Stomach (tissue), 9 donors: ENCODE measurements around the gene MREG. TPM values are rescaled to one million over a fixed set of nuclear protein-coding genes. Genes with fewer than 3 reads are reported as not detected.

Experiments
- DNase-seq, 2 donors: peaks; one replicate each; pipeline versions ENCODE4 v3.0.0 to v3.0.0-alpha.2; 2013 to 2019
- H3K27ac ChIP-seq, 5 donors: fragments of 200-600 bp in 4 of 5; sonication (generic) in 4 of 5; one replicate each; pipeline ENCODE4 v1.5.1; 2013 to 2019; ENCODE audit warnings: mild to moderate bottlenecking in 1 of 5, moderate library complexity in 1 of 5
- H3K27me3 ChIP-seq, 3 donors: fragments of 200-600 bp; sonication (generic); one replicate each; pipeline ENCODE4 v1.5.1; 2017 to 2019; ENCODE audit warnings: mixed run types in 1 of 3
- H3K36me3 ChIP-seq, 4 donors: fragments of 200-600 bp; sonication (generic); 1 replicate in 3 of 4; 2 replicates in 1 of 4; pipeline ENCODE4 v1.5.1; 2016 to 2019
- H3K4me1 ChIP-seq, 4 donors: fragments of 200-600 bp; sonication (generic); one replicate each; pipeline ENCODE4 v1.5.1; 2016 to 2019
- H3K4me3 ChIP-seq, 4 donors: fragments of 200-600 bp; sonication (generic) in 3 of 4; one replicate each; pipeline ENCODE4 v1.5.1; 2016 to 2019; ENCODE audit warnings: mild to moderate bottlenecking in 1 of 4
- H3K9me3 ChIP-seq, 4 donors: fragments of 200-600 bp; sonication (generic); one replicate each; pipeline ENCODE4 v1.5.1; 2016 to 2019
- EP300 ChIP-seq: sonication (generic); formaldehyde crosslinking; IDR thresholded peaks from one replicate; pipeline ENCODE4 v1.6.1; 2017; ENCODE audit warnings: antibody characterized with exemption
- POLR2A ChIP-seq, 4 donors: fragments of 450-650 bp; IDR thresholded peaks; one replicate each; pipeline ENCODE4 v1.6.1; 2016; ENCODE audit warnings: antibody characterized with exemption in 4 of 4, control low read depth in 2 of 4, mild to moderate bottlenecking in 1 of 4, moderate library complexity in 1 of 4
- POLR2AphosphoS5 ChIP-seq, 3 donors: sonication (generic); formaldehyde crosslinking; IDR thresholded peaks; one replicate each; pipeline ENCODE4 v1.6.1; 2016; ENCODE audit warnings: antibody characterized with exemption in 3 of 3
- WGBS, 5 donors: extraction: QIAGEN DNeasy Blood & Tissue Kit in 3 of 5; methylation state at CpG; one replicate each; pipeline versions ENCODE4 v1.1.5 to v1.1.7; 2013 to 2018; 5-methylcytosine and 5-hydroxymethylcytosine counted together
- intact Hi-C: fragments of 100-400 bp; cut with DNase I; formaldehyde crosslinking; loops from one replicate; pipeline ENCODE4 v1.15.1; 2023; ENCODE audit warnings: low total_unique reads
- polyA plus RNA-seq, 3 donors: library from polyadenylated mRNA; stranded (reverse); fragments of 200-250 nt; gene quantifications; one replicate each; pipeline ENCODE4 v1.2.3, GENCODE V29; 2013
- total RNA-seq, 5 donors: library from RNA; depleted of rRNA; stranded (reverse); fragments of >200 nt; gene quantifications; one replicate each; pipeline versions ENCODE4 v1.1.0 to v1.2.3, GENCODE V29; 2014 to 2016
- TF ChIP-seq, protein P1 (sequence below), 7 experiments: fragments of 450-650 bp in 4 of 7; fragments of 200-600 bp in 3 of 7; sonication (generic) in 3 of 7; IDR thresholded peaks; one replicate each; pipeline ENCODE4 v1.5.1; 2016 to 2019; ENCODE audit warnings: antibody characterized with exemption in 7 of 7, control low read depth in 2 of 7, mild to moderate bottlenecking in 1 of 7
- donor health status: healthy with polysubstance abuse.
- donor health status: Bipolar disorder and iron deficiency.
- donor health status: healthy.

MREG gene
- total and polyA plus RNA-seq, 8 donors = 2.2 to 21.7 (median 4.6) TPM

DNA sequence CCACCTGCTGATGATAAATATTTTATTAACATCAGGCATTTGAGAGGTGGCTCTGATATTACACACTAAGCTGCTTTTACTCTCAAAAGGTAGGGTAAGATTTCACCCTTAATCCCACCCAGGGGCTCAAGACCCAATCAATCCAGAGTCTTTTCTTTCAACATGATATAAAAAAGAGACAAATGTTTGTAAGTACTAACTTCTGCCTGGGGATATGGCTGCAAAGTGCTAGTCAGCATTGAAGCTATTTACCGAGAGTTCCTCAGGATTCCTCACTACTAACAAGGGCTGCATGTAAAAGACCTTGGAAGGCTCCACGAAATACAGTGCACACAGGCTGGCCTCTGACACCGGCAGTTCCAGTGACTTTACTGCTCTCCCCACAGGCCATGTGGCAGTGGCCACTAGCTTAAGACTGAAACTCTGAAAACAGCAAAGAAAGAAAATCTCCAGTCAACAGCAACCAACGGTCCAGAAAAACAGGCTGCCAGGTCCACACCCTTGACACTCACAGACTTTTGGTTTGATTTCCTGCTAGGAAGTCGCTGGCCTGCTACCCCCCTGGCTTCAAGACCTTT, 11.2 kb downstream of the MREG start:
- intact Hi-C loops = no loop called here
- no peaks in the 10 kb centered on the region for H3K9me3 ChIP-seq
- H3K4me1 ChIP-seq = peaks cover 0 to 8% (median 2%) of the 10 kb centered on the region in 4 donors
- 35 to 46% (median 38%) methylated on average over 5 of the region's 5 CpGs for WGBS, 5 donors
- DNase-seq = no peak
- no peak overlapping the region for H3K4me3 ChIP-seq
- no peak overlapping the region for H3K27ac ChIP-seq
- no peaks in the 10 kb centered on the region for H3K27me3 ChIP-seq
- TF ChIP-seq, protein P1, sequence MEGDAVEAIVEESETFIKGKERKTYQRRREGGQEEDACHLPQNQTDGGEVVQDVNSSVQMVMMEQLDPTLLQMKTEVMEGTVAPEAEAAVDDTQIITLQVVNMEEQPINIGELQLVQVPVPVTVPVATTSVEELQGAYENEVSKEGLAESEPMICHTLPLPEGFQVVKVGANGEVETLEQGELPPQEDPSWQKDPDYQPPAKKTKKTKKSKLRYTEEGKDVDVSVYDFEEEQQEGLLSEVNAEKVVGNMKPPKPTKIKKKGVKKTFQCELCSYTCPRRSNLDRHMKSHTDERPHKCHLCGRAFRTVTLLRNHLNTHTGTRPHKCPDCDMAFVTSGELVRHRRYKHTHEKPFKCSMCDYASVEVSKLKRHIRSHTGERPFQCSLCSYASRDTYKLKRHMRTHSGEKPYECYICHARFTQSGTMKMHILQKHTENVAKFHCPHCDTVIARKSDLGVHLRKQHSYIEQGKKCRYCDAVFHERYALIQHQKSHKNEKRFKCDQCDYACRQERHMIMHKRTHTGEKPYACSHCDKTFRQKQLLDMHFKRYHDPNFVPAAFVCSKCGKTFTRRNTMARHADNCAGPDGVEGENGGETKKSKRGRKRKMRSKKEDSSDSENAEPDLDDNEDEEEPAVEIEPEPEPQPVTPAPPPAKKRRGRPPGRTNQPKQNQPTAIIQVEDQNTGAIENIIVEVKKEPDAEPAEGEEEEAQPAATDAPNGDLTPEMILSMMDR (IDR thresholded peaks at IDR 0.05) = no peak
- TF ChIP-seq POLR2AphosphoS5 (IDR thresholded peaks at IDR 0.05) = no peak
- no peak for TF ChIP-seq POLR2A (IDR thresholded peaks at IDR 0.05)
- TF ChIP-seq EP300 = no peak
- H3K36me3 ChIP-seq = peaks cover 0 to 7% (median 6%) of the 10 kb centered on the region in 4 donors

DNA sequence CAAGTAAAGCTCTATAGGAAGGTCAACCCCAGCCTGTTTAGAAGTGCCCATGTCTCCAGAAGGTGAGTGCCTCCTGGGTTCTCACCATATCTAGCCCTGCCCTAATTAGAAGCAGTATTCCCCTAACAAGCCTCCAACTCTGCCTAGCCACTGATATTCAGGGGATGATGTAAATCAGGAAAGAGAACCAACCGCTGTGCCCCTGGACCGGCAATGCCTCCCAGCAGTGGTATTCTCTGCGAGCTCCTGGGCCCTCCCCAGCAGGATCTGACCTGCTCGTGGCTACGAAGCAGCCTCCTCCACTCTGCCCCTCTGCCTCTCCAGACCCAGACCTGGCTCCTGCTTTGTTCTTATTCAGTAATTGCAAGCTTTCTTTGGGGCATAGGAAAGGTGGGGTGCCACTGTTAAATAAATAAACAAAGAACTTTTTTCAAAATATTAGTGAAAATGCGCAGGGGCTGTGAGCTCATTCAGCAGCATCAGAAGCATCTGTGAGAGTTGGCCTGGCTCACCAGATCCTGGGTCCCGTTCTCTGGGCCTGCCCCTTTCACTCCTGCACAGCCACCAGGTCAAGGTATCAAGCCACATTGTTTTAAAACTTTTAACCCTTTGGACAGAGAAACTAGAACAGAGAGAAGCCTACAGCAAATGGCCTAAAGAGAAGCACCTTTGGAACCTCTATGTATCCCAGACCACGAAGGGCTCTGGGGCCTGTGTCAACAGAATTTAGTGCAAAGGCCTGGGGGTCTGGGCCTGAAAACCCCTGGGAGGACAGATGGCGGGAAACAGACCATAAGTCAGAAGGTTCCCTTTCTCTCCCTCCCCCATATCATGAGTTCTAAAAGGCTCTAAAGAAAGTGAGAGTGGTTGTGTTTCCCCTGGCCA, 11.9 kb downstream of the MREG start:
- Histone ChIP-seq H3K27me3 (no peaks in the 10 kb centered on the region), H3K27ac (no peak overlapping the region), H3K4me3 (no peak overlapping the region), H3K9me3 (no peaks in the 10 kb centered on the region), H3K36me3 (peaks cover 0 to 10% (median 7%) of the 10 kb centered on the region in 4 donors), H3K4me1 (peaks cover 0 to 8% (median 2%) of the 10 kb centered on the region in 4 donors)
- intact Hi-C loops = no loop called here
- TF ChIP-seq, protein P1 (IDR thresholded peaks at IDR 0.05) = no peak
- TF ChIP-seq POLR2AphosphoS5 (IDR thresholded peaks at IDR 0.05) = no peak
- TF ChIP-seq POLR2A (IDR thresholded peaks at IDR 0.05) = no peak
- TF ChIP-seq EP300 = no peak
- DNase-seq = no peak
- WGBS, 5 donors = 69 to 77% (median 70%) methylated on average over 9 of the region's 9 CpGs

DNA sequence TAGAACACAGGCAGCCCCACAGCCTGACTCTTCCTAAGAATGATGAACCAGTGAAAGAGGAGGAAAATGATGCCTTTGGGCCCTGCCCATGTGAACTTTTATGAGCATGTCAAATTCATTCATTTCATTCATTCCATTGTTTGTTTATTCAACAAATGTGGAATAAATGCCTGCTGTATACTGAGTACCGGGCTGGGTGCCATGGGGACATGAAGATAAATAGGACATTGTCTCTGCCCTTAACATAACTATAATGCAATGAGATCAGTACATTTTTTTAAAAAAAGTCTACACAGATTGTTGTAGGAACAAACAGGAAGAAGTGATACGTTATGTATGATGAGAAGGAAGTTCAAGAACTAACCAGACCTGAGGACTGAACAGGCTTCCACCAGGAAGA, 14.7 kb downstream of the MREG start:
- DNase-seq = no peak
- no peak overlapping the region for H3K4me3 ChIP-seq
- 69 to 81% (median 71%) methylated on average over 2 of the region's 2 CpGs for WGBS, 5 donors
- H3K9me3 ChIP-seq = no peaks in the 10 kb centered on the region
- no peak overlapping the region for H3K27ac ChIP-seq
- no peaks in the 10 kb centered on the region for H3K27me3 ChIP-seq
- intact Hi-C loops = no loop called here
- peaks cover 0 to 8% (median 0%) of the 10 kb centered on the region in 4 donors for H3K4me1 ChIP-seq
- TF ChIP-seq, protein P1 (IDR thresholded peaks at IDR 0.05) = no peak
- TF ChIP-seq POLR2AphosphoS5 (IDR thresholded peaks at IDR 0.05) (no peak), POLR2A (IDR thresholded peaks at IDR 0.05) (no peak), EP300 (no peak)
- peaks cover 0 to 19% (median 15%) of the 10 kb centered on the region in 4 donors for H3K36me3 ChIP-seq

- TF ChIP-seq, protein P1 (IDR thresholded peaks at IDR 0.05) = no peak
- TF ChIP-seq POLR2A (IDR thresholded peaks at IDR 0.05) (no peak), POLR2AphosphoS5 (IDR thresholded peaks at IDR 0.05) (no peak), EP300 (no peak)
Measured at GRCh38 chr2:215997219-215997618, 16.1 kb downstream of the MREG start.

More at GRCh38 chr2:215997219-215997618, 16.1 kb downstream of the MREG start:
- H3K4me3 ChIP-seq = no peak overlapping the region
- intact Hi-C loops = no loop called here
- H3K9me3 ChIP-seq = no peaks in the 10 kb centered on the region
- H3K36me3 ChIP-seq = peaks cover 0 to 19% (median 15%) of the 10 kb centered on the region in 4 donors
- DNase-seq = no peak
- H3K27ac ChIP-seq = no peak overlapping the region
- 94 to 100% (median 100%) methylated on average over 1 of the region's 1 CpG for WGBS, 5 donors
- peaks cover 0 to 3% (median 0%) of the 10 kb centered on the region in 4 donors for H3K4me1 ChIP-seq
- no peaks in the 10 kb centered on the region for H3K27me3 ChIP-seq
